Measurements from ENCODE around the gene B3GNT3.
A peak's percentile ranks its signal among the peaks of the same experiment; 100 is the strongest.

B3GNT3 gene, protein sequence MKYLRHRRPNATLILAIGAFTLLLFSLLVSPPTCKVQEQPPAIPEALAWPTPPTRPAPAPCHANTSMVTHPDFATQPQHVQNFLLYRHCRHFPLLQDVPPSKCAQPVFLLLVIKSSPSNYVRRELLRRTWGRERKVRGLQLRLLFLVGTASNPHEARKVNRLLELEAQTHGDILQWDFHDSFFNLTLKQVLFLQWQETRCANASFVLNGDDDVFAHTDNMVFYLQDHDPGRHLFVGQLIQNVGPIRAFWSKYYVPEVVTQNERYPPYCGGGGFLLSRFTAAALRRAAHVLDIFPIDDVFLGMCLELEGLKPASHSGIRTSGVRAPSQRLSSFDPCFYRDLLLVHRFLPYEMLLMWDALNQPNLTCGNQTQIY

DNA sequence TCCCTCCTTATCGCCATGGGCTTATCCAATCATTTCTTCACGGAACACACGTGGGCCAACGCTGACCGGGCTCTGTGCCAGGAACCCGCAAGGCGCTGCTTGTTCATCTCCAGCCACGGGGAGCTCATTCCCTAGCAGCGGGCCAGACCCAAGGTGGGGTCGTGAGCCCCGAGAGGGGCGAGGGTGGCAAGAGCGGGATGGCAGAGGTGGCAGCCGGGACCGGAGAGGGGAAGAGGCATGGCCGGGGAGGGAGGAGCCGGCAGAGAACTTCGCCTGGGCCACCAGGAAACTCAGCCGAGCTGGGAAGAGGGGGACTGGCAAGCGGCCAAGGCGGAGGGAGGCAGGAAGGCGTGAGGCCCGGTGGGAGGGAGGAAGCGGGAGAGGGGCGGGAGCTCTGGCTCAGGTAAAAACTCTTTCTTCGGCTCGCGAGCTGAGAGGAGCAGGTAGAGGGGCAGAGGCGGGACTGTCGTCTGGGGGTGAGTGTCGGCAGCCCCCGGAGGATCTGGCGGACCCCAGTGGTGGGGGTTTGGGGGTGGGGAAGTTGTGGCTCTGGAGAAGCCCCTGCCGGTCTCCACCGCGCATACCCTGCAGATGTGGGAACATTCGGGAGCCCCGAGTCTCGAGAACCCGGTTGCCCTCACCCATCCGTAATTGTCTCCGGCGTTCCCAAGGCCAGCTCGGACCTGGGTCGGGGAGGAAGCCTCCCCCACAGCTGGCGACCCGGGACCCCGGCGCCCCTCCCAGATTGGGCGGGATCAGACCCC lies at the start of gene B3GNT3:
B3GNT3 (plus strand) TSS at position 408 of the 764 bp plus-strand sequence. CDS start 12,670 bp downstream, outside the sequence.
- peak; percentile 43 for DNase-seq

- DNase-seq, result peak; percentile 99
Measured at GRCh38 chr19:17747205-17748098, 47.5 kb upstream of the B3GNT3 start.

DNA sequence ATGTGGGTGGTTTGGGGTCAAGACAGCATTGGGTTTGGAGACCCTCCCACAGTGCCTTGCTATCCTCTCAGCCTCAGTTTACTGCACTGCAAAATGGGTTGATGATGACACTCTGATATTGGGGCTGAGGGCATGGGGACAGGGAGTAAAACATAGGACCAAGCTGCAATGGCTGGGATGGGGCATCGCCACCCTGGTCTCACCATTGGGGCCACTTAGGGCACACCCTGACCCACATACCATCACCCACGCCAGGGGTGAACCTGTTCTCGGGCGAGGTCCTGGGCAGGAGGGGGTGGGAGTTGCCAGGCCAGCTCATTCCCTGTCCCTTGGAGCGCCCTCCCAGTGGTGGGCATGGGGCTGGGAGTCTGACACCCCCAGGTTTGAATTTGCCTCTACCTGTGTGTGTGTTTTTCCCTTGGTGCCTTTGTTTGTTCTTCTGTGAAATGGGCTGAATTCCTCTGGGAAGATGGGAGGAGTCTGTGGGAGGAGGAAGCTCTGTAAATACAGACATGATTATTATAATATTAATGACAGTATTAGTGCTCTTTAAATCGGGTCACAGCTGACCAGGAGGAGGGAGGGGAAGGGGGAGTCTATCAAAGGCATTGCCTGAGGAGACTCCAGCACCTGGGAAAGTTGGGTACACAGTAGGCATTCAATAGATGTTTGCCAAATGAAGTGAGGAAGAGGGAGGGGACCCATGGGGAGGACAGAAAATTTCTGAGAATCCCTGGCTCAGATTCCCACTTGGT lies 45.9 kb upstream of the B3GNT3 start:
- no peak for DNase-seq

DNA sequence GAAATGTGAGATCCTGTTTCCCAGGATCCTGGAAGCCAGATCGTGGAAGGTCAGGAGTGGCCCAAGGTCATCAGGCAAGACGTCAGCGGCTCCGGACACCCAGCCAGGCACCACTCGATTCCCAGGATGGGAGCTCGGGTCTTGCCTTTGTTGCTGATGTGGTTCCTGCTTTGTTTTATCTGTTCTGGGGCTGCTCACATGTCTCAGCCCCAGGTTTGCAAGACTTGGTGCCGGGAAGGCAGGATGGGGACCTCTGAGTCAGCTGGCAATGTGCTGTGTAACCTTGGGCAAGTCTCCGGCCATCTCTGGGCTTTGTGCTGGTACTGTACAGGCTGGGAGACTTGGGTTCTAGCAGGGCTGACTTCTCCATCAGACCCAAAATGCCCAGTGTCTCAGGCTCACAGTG lies 45.0 kb upstream of the B3GNT3 start:
- peak; percentile 33 for DNase-seq

GRCh38 chr19:17751103-17751911 lies 43.6 kb upstream of the B3GNT3 start, which contains the start of gene FCHO1:
Gene FCHO1 (plus strand): TSS chr19:17751477. CDS start chr19:17755165, 3,688 bp downstream.
- DNase-seq, result peak; percentile 88

- peak; percentile 40 for DNase-seq
Measured at GRCh38 chr19:17751912-17752273, 43.0 kb upstream of the B3GNT3 start.

GRCh38 chr19:17752865-17753639 lies 41.9 kb upstream of the B3GNT3 start:
- no peak for DNase-seq

DNA sequence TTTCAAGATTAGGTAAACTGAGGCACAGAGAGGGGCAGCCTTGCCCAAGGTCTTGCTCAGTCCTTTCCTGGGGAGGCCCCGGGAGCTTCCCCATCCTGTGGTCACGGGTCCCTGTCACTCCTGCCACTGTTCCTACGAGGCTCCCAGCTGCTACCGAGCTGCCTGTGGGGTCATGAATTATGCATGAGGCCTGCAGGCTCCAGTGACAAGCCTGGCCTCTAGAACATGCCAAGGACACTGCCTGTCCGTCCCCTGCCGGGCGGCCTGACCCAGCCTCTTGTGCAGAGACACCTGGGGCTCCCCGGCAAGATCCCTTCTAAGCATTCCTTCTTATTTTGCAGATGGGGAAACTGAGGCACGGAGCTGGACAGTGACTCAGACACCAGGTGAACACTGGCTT lies 41.0 kb upstream of the B3GNT3 start:
- no peak for DNase-seq

DNA sequence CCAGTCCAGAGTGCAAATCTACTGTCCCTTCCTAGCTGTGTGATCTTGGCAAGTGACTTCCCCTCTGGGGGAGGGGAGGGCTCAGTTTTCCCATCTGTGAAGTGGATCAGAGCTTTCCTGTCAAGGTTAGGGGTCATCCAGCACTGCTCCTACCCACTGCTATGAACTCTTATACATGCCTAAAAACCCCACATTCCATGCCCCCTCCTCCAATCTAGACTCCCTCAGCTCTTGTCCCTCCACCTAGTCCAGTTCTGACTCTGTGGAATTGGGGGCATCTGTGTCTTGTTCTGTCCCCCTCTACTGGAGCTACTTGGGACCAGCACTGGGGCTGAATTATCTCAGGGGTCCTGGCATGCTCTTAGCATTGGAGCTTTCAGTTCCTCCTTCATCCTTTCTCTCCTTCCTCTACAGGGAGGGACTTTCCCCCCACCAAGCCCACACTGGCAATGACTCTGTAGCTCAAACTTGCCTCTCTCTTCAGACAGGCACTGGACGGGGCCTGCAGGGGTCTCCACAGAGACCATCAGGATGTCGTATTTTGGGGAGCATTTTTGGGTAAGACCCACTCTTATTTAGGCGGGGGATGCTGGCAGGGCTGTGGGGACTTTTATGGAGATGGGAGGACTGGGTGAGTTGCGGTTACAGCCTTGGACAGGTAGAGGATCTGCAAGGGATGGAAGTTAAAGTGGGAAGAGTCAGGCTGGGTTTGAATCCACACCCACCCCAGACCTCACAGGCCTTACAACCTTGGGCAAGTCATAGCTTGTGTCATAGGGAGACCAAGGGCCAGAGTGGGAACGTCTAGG lies 40.1 kb upstream of the B3GNT3 start:
- no peak for DNase-seq

DNA sequence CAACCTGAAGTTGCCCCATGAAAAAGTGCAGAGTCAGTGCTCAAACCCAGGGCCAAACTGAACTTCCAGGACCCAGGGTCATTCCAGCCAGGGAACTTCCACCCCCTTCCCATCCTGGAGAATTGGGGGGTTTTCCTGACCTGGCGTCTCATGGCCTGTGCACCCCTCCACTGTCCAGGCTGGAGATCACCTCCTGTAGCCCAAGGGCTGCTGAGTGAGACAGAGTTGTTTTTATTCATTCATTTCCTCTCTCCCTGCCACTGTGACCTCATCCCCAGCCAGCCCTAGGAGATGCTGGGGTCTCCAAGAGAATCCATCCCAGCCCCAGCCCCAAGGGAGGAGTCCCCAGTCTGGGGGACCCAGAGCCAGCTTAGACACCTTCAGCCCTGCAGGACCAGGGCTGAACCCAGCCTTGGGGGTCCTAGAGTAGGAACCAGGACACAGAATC lies 39.5 kb upstream of the B3GNT3 start:
- DNase-seq, result no peak

- peak; percentile 64 for DNase-seq
Measured at GRCh38 chr19:17755977-17756670, 38.8 kb upstream of the B3GNT3 start.

GRCh38 chr19:17757125-17757524 lies 37.8 kb upstream of the B3GNT3 start:
- peak; percentile 53 for DNase-seq

DNA sequence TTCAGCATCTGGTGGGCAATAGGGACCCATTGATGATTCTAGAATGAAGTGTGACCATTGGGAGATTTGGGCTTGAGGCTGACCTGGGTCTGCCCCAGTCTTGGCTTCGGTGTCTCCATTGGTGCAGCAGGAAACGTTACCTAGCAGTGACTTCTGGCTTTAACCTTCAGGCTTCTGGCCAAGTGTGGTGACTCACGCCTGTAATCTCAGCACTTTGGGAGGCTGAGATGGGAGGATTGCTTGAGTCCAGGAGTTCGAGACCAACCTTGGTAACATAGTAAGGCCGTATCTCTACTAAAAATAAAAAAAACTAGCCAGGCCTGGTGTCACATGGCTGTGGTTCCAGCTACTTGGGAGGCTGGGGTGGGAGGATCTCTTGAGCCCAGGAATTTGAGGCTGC lies 36.4 kb upstream of the B3GNT3 start:
- DNase-seq, result no peak

DNA sequence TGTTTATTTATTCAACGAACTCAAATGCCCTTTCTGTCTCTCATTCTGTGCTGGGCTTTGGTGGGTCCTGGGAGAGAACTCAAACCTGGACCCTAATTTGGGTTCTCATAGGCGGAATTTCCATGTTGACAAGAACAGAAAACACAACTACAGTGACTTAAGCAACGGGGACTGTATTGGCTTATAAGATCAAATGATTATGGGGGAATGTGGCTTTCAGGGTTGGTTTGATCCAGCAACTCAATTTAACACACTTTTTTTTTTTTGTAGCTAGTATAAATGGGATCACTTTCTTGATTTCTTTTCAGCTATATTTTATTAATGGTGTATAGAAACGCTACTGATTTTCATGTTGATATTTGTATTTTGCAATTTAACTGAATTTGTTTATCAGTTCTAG lies 33.8 kb upstream of the B3GNT3 start:
- no peak for DNase-seq

GRCh38 chr19:17762505-17763229 lies 32.3 kb upstream of the B3GNT3 start:
- peak; percentile 78 for DNase-seq

DNA sequence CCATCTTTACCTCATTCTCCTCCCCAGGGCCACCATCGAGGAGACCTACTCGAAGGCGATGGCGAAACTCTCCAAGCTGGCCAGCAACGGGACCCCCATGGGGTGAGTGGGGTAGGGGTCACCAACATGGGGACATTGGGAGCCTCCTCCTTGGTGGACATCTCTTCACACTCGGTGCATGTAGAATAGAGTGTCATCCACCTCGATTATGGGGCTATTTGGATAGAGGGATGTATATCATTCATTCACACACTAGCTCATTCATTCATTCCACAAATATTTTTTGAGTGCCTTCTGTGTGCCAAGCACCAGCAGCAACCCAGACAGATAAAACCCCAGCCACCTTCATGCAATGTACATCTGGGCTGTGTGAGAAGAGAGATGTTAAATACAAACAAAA lies 30.6 kb upstream of the B3GNT3 start:
- no peak for DNase-seq

DNA sequence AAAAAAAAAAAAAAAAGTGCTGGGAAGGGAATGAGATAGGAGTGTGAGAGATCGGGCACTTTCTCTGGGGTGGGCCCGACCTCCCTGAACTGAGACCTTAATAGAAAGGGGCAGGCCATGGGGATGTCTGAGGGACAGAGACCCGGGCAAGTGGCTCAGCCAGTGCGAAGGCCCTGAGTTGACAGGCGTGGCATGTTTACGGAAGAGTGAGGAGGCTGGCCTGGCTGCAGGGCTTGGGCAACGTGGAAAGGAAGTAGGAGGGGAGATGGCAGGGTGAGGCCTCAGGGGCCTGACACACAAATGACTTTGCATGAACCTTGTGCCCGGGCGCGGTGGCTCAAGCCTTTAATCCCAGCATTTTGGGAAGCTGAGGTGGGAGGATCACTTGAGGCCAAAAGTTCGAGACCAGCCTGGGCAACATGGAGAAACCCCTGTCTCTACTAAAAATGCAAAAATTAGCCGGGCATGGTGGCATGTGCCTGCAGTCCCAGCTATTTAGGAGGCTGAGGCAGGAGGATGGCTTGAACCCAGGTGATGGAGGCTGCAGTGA lies 29.8 kb upstream of the B3GNT3 start:
- DNase-seq, result peak; percentile 91
